Osteoblast (primary cell): Measurements from ENCODE around the gene IFNGR1. TPM values are rescaled to one million over a fixed set of nuclear protein-coding genes. Genes with fewer than 3 reads are reported as not detected.

Source experiments
- DNase-seq: peaks from one replicate; pipeline ENCODE4 v3.0.0; 2011; ENCODE audit warnings: low spot score, mixed read lengths; ENCODE audit not compliant: insufficient read length; ENCODE audit errors: missing footprints
- H2AFZ ChIP-seq: 2 replicates; pipeline ENCODE4 v1.6.0; 2011; ENCODE audit warnings: mild to moderate bottlenecking, low read length
- H3K27ac ChIP-seq: 2 replicates; pipeline ENCODE4 v1.5.1; 2011; ENCODE audit warnings: mild to moderate bottlenecking, low read depth, low read length, moderate library complexity
- H3K27me3 ChIP-seq: 2 replicates; pipeline ENCODE4 v1.6.0; 2012; ENCODE audit warnings: mild to moderate bottlenecking, control low read depth, inconsistent platforms, low read length, moderate library complexity; ENCODE audit not compliant: insufficient read depth
- H3K36me3 ChIP-seq: 2 replicates; pipeline ENCODE4 v1.5.1; 2011; ENCODE audit warnings: mild to moderate bottlenecking, low read length, control low read depth, moderate library complexity; ENCODE audit not compliant: insufficient read depth
- H3K4me1 ChIP-seq: 2 replicates; pipeline ENCODE4 v1.5.1; 2011; ENCODE audit warnings: mild to moderate bottlenecking, low read length, control low read depth, moderate library complexity; ENCODE audit not compliant: insufficient read depth
- H3K4me2 ChIP-seq: 2 replicates; pipeline ENCODE4 v1.6.0; 2011; ENCODE audit warnings: mild to moderate bottlenecking, low read length; ENCODE audit not compliant: insufficient read depth
- H3K4me3 ChIP-seq: fragments of 200-600 bp; sonication (generic); 3 replicates; pipeline ENCODE4 v1.5.1; 2012; ENCODE audit warnings: mild to moderate bottlenecking, low read length, inconsistent platforms; ENCODE audit not compliant: insufficient read depth
- H3K79me2 ChIP-seq: 2 replicates; pipeline ENCODE4 v1.6.0; 2012; ENCODE audit warnings: mild to moderate bottlenecking, low read length, control low read depth, inconsistent platforms; ENCODE audit not compliant: insufficient read depth
- H3K9me3 ChIP-seq: 2 replicates; pipeline ENCODE4 v1.5.1; 2011; ENCODE audit warnings: low read depth, low read length, control low read depth
- H4K20me1 ChIP-seq: 2 replicates; pipeline ENCODE4 v1.6.0; 2012; ENCODE audit warnings: mild to moderate bottlenecking, low read length, control low read depth; ENCODE audit not compliant: insufficient read depth
- CTCF ChIP-seq: IDR thresholded peaks from 2 replicates; pipeline ENCODE4 v1.5.1; 2011; ENCODE audit warnings: mild to moderate bottlenecking, low read depth, low read length, moderate library complexity; ENCODE audit errors: extremely low read depth
- total RNA-seq: library from RNA; depleted of rRNA; stranded (reverse); fragments of >200 nt; gene quantifications from 2 replicates; pipeline ENCODE4 v1.2.3, GENCODE V29; 2012

Gene IFNGR1
- total RNA-seq, 1 donor: 62.6 TPM

DNA sequence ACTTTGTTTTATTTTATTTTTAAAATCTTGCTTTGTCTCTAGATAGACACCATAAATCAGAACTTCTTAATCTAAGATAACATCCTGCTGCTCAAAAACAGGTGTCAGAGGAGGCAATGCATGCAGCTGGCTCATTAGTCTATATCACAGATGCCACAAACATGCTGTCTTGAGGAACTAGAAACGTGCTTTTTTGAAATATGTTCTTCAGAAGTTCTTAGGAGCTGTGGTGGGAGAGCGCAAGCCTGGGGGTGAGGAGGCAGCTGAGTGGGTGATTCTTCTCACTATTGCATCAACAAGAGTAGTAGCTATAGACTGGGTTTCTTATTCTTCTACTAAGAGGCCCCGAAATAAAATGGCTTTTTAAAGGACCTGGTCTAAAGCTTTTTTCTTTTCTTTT lies 69.1 kb downstream of the IFNGR1 start:
- Histone ChIP-seq H3K27ac (no peak overlapping the region), H3K79me2 (no peaks in the 10 kb centered on the region), H3K4me3 (no peak overlapping the region), H3K4me2 (no peak overlapping the region), H2AFZ (no peak overlapping the region), H3K4me1 (peaks cover 3% of the 10 kb centered on the region), H4K20me1 (no peaks in the 10 kb centered on the region), H3K27me3 (peaks cover 3% of the 10 kb centered on the region), H3K36me3 (no peaks in the 10 kb centered on the region), H3K9me3 (no peaks in the 10 kb centered on the region)
- DNase-seq: no peak
- no peak for TF ChIP-seq CTCF

- H3K27me3 ChIP-seq: peaks cover 3% of the 10 kb centered on the region
- H4K20me1 ChIP-seq: no peaks in the 10 kb centered on the region
- no peaks in the 10 kb centered on the region for H3K36me3 ChIP-seq
- H3K27ac ChIP-seq: no peak overlapping the region
- no peak for TF ChIP-seq CTCF
- H3K4me2 ChIP-seq: no peak overlapping the region
- no peak overlapping the region for H2AFZ ChIP-seq
- H3K79me2 ChIP-seq: no peaks in the 10 kb centered on the region
- H3K9me3 ChIP-seq: no peaks in the 10 kb centered on the region
- H3K4me3 ChIP-seq: no peak overlapping the region
- H3K4me1 ChIP-seq: peaks cover 3% of the 10 kb centered on the region
- no peak for DNase-seq
Observed at GRCh38 chr6:137149035-137149393, 70.2 kb downstream of the IFNGR1 start.

- Histone ChIP-seq H3K79me2 (no peaks in the 10 kb centered on the region), H3K9me3 (no peaks in the 10 kb centered on the region), H3K4me1 (peaks cover 3% of the 10 kb centered on the region), H3K4me3 (no peak overlapping the region), H3K36me3 (no peaks in the 10 kb centered on the region), H3K4me2 (no peak overlapping the region), H3K27me3 (peaks cover 3% of the 10 kb centered on the region), H3K27ac (no peak overlapping the region), H4K20me1 (no peaks in the 10 kb centered on the region), H2AFZ (no peak overlapping the region)
- no peak for DNase-seq
- TF ChIP-seq CTCF: no peak
Observed at GRCh38 chr6:137148306-137149034, 70.7 kb downstream of the IFNGR1 start.

Other genes starting within 250 kb of the IFNGR1 start
- gene IL20RA, start 174.4 kb downstream of the IFNGR1 start, total RNA-seq: 0.29 and 0.36 TPM in 2 replicates
- gene IL22RA2, start 45.7 kb downstream of the IFNGR1 start, total RNA-seq: not detected in 2 replicates